ENCODE results near the gene CLIP3.

DNA sequence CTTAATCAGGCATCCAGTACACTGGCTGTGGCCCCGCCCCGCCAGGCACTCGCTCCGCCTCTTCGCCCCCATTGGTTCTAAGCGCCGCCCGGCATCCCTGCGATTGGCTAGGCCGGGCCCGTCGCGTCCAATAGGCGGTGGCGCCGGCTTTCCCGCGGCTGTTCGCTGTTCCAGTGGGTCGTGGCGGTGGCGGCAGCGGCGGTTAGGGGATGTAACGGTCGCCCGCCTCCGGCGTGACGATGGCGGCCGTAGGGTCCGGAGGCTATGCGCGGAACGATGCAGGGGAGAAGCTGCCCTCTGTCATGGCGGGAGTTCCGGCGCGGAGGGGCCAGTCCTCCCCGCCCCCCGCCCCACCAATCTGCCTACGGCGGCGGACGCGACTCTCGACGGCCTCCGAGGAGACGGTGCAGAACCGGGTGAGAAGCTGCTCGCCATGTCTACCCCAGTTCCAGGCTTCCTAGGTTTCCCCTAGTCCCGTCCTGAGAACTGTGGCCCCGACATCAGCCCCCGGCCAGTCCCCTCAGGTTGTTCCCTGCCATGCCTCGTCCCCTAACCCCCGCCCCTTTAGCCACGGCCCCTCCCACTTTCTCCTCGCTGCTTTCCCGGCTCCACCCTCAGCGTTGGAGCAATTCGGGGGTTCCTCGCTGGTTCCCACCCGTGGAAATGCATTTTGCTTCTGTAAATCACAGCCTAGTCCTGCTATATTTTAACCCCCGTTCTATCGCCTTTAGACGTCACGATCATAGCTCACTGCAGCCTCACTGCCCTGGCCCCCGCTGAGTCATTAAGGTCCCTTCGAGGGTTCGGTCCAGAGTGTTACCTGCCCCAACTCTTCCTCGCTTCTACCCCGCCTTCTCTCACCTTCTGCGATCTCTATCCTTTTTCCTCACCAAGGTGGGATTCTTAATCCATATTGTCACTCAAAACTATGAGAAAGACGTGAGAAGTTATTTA lies 22.3 kb upstream of the CLIP3 start, which contains the start of gene WDR62:
- TF ChIP-seq CTCF (IDR thresholded peaks at IDR 0.05) (no peak), POLR2A (IDR thresholded peaks at IDR 0.05) (no peak), EP300 (IDR thresholded peaks at IDR 0.05) (no peak)
